HepG2 (cell line): Measurements from ENCODE around the gene TCF20. TPM values are rescaled to one million over a fixed set of nuclear protein-coding genes. Genes with fewer than 3 reads are reported as not detected.

ENCODE experiments used
- AGO2 ChIP-seq: fragments of 200-400 bp; formaldehyde crosslinking; optimal IDR thresholded peaks from 2 replicates; pipeline ENCODE3; 2017; ENCODE audit warnings: mild to moderate bottlenecking, low read depth, low read length, moderate library complexity
- FOXP4 ChIP-seq: sonication (generic); formaldehyde crosslinking; IDR thresholded peaks from 2 replicates; pipeline ENCODE4 v1.4.0; 2020; ENCODE audit warnings: missing genetic modification reagents
- GATAD1 ChIP-seq: IDR thresholded peaks from 2 replicates; pipeline ENCODE4 v1.6.1; 2016; ENCODE audit warnings: missing genetic modification reagents, missing compliant biosample characterization
- NRL ChIP-seq: sonication (generic); formaldehyde crosslinking; IDR thresholded peaks from 2 replicates; pipeline ENCODE4 v1.5.0; 2020; ENCODE audit warnings: missing genetic modification reagents, mild to moderate bottlenecking, moderate library complexity, borderline replicate concordance
- ZBTB46 ChIP-seq: sonication (generic); formaldehyde crosslinking; IDR thresholded peaks from 2 replicates; pipeline ENCODE4 v1.4.0; 2020; ENCODE audit warnings: mild to moderate bottlenecking, missing genetic modification reagents, borderline replicate concordance
- ZNF513 ChIP-seq: sonication (generic); formaldehyde crosslinking; conservative IDR thresholded peaks from 2 replicates; pipeline ENCODE4 v1.5.0; 2020; ENCODE audit warnings: missing genetic modification reagents
- ZNF543 ChIP-seq: sonication (generic); formaldehyde crosslinking; IDR thresholded peaks from 2 replicates; pipeline ENCODE4 v1.4.0; 2020; ENCODE audit warnings: mild to moderate bottlenecking, missing genetic modification reagents
- ZNF678 ChIP-seq: sonication (generic); formaldehyde crosslinking; IDR thresholded peaks from 2 replicates; pipeline ENCODE4 v1.4.0; 2020; ENCODE audit warnings: mild to moderate bottlenecking, missing genetic modification reagents
- polyA plus RNA-seq, 8 experiments: library from polyadenylated mRNA; depleted of rRNA in 3 of 8; stranded (reverse) in 7 of 8; unstranded in 1 of 8; fragments of >200 nt; fragmentation: Illumina TruSeq in 4 of 8; extraction: Trizol in 4 of 8; gene quantifications; 2 replicates each; pipeline versions ENCODE4 v1.2.1 to v1.2.3, GENCODE V29; 2011 to 2016; ENCODE audit warnings: low read depth in 4 of 8, missing spikeins in 1 of 8, mixed read lengths in 1 of 8; ENCODE audit not compliant: insufficient read depth in 1 of 8
- total RNA-seq, 5 experiments: library from RNA; depleted of rRNA; stranded (reverse); fragments of >200 nt; fragmentation: Illumina TruSeq; extraction: Trizol; gene quantifications; 2 replicates each; pipeline ENCODE4 v1.2.3, GENCODE V29; 2016; ENCODE audit warnings: low read depth in 1 of 5

TCF20 gene
- total and polyA plus RNA-seq, 2 of the 13 experiments (the other 11 are each of a cell fraction or from before 2014, with no cell fraction given), result 12.8 to 23.7 TPM

- TF ChIP-seq FOXP4 (CRISPR knock-in tag) (no peak), GATAD1 (no peak), NRL (no peak), AGO2 (peak; percentile 8), ZNF513 (CRISPR knock-in tag) (no peak), ZBTB46 (CRISPR knock-in tag) (no peak), ZNF678 (CRISPR knock-in tag) (0 out of 2 replicates have a peak, but pooled peaks have one; percentile 11), ZNF543 (CRISPR knock-in tag) (0 out of 2 replicates have a peak, but pooled peaks have one; percentile 4)
Measured at GRCh38 chr22:42270176-42270509, 310 bp downstream of the TCF20 start (continued).
